WTC11 (cell line): Measurements from ENCODE around the gene TIFAB. TPM values are rescaled to one million over a fixed set of nuclear protein-coding genes. Genes with fewer than 3 reads are reported as not detected.

Experiments used
- ATAC-seq: fragments of 200-7000 bp; cut with Tn5 transposase; 2 replicates; pipeline ENCODE4 v1.10.0; 2021; ENCODE audit warnings: mild to moderate bottlenecking, moderate library complexity
- CTCF ChIA-PET: fragments of 300-600 bp; sonication (Branson Sonifier 250); formaldehyde crosslinking; loops from one replicate; lab custom pipeline; 2021; ENCODE audit warnings: antibody characterized with exemption; lab: Charles Lee
- POLR2A ChIA-PET: fragments of 350-600 bp; sonication (Branson Sonifier 250); formaldehyde crosslinking; loops from one replicate; lab custom pipeline; 2021; ENCODE audit warnings: antibody characterized with exemption; lab: Charles Lee
- DNase-seq: peaks from one replicate; pipeline ENCODE4 v3.0.0; 2021; ENCODE audit warnings: low spot score
- H3K27ac Mint-ChIP-seq: 2 replicates; pipeline ENCODE4 v1.8.0; 2021; ENCODE audit warnings: mixed read lengths
- H3K27me3 Mint-ChIP-seq: 2 replicates; pipeline ENCODE4 v1.8.0; 2021; ENCODE audit warnings: low read depth, mild to moderate bottlenecking, moderate library complexity, mixed read lengths
- H3K36me3 Mint-ChIP-seq: 2 replicates; pipeline ENCODE4 v1.8.0; 2021; ENCODE audit warnings: mixed read lengths
- H3K4me1 Mint-ChIP-seq: 2 replicates; pipeline ENCODE4 v1.8.0; 2022; ENCODE audit warnings: mixed read lengths
- H3K4me3 Mint-ChIP-seq: 2 replicates; pipeline ENCODE4 v1.8.0; 2021; ENCODE audit warnings: mild to moderate bottlenecking, moderate library complexity, mixed read lengths
- H3K9me3 Mint-ChIP-seq: 2 replicates; pipeline ENCODE4 v1.8.0; 2021; ENCODE audit warnings: mixed read lengths
- ATF3 ChIP-seq: sonication (generic); formaldehyde crosslinking; conservative IDR thresholded peaks from 2 replicates; pipeline ENCODE4 v1.8.1; 2022; ENCODE audit warnings: mild to moderate bottlenecking, missing genetic modification reagents
- FOXP1 ChIP-seq: sonication (generic); formaldehyde crosslinking; IDR thresholded peaks from 2 replicates; pipeline ENCODE4 v1.8.0; 2022; ENCODE audit warnings: missing genetic modification reagents, mild to moderate bottlenecking, moderate library complexity, borderline replicate concordance
- GABPB1 ChIP-seq: sonication (generic); formaldehyde crosslinking; IDR thresholded peaks from 2 replicates; pipeline ENCODE4 v1.8.1; 2023; ENCODE audit warnings: mild to moderate bottlenecking, missing genetic modification reagents
- MYBL2 ChIP-seq: sonication (generic); formaldehyde crosslinking; IDR thresholded peaks from 2 replicates; pipeline ENCODE4 v1.8.1; 2023; ENCODE audit warnings: mild to moderate bottlenecking, moderate library complexity, missing genetic modification reagents
- NFE2L1 ChIP-seq: sonication (generic); formaldehyde crosslinking; IDR thresholded peaks from 2 replicates; pipeline ENCODE4 v1.8.1; 2023; ENCODE audit warnings: missing genetic modification reagents
- NFYB ChIP-seq: sonication (generic); formaldehyde crosslinking; conservative IDR thresholded peaks from 2 replicates; pipeline ENCODE4 v1.8.0; 2022; ENCODE audit warnings: low read depth, missing genetic modification reagents
- NR3C1 ChIP-seq: sonication (generic); formaldehyde crosslinking; conservative IDR thresholded peaks from 2 replicates; pipeline ENCODE4 v1.8.1; 2023; ENCODE audit warnings: low read depth, mild to moderate bottlenecking, missing genetic modification reagents
- PRDM15 ChIP-seq: sonication (generic); formaldehyde crosslinking; IDR thresholded peaks from 2 replicates; pipeline ENCODE4 v1.8.0; 2022; ENCODE audit warnings: missing genetic modification reagents
- SP1 ChIP-seq: sonication (generic); formaldehyde crosslinking; conservative IDR thresholded peaks from 2 replicates; pipeline ENCODE4 v1.8.1; 2022; ENCODE audit warnings: missing genetic modification reagents
- TEAD4 ChIP-seq: sonication (generic); formaldehyde crosslinking; IDR thresholded peaks from 2 replicates; pipeline ENCODE4 v1.8.0; 2022; ENCODE audit warnings: mild to moderate bottlenecking, missing genetic modification reagents
- TP53 ChIP-seq: sonication (generic); formaldehyde crosslinking; IDR thresholded peaks from 2 replicates; pipeline ENCODE4 v1.8.1; 2023; ENCODE audit warnings: mild to moderate bottlenecking, missing genetic modification reagents
- ZNF121 ChIP-seq: sonication (generic); formaldehyde crosslinking; IDR thresholded peaks from 2 replicates; pipeline ENCODE4 v1.8.0; 2023; ENCODE audit warnings: missing genetic modification reagents
- ZNF138 ChIP-seq: sonication (generic); formaldehyde crosslinking; conservative IDR thresholded peaks from 2 replicates; pipeline ENCODE4 v1.8.1; 2022; ENCODE audit warnings: mild to moderate bottlenecking, moderate library complexity, missing genetic modification reagents
- ZNF219 ChIP-seq: sonication (generic); formaldehyde crosslinking; IDR thresholded peaks from 2 replicates; pipeline ENCODE4 v1.8.0; 2023; ENCODE audit warnings: missing genetic modification reagents, mild to moderate bottlenecking, borderline replicate concordance
- ZNF232 ChIP-seq: sonication (generic); formaldehyde crosslinking; IDR thresholded peaks from 2 replicates; pipeline ENCODE4 v1.8.0; 2022; ENCODE audit warnings: mild to moderate bottlenecking, missing genetic modification reagents
- ZNF416 ChIP-seq: fragments of 250-450 bp; sonication (Bioruptor Pico); IDR thresholded peaks from 2 replicates; pipeline ENCODE4 v1.9.0; 2021; ENCODE audit warnings: mild to moderate bottlenecking, inconsistent platforms
- ZNF423 ChIP-seq: fragments of 250-450 bp; sonication (Bioruptor Pico); IDR thresholded peaks from 2 replicates; pipeline ENCODE4 v2.1.2; 2022; ENCODE audit warnings: mild to moderate bottlenecking, moderate library complexity
- total RNA-seq: library from RNA; stranded (reverse); gene quantifications from 3 replicates; pipeline ENCODE4 v1.2.3, GENCODE V29; 2021
- TF ChIP-seq, protein P1 (sequence below): sonication (generic); formaldehyde crosslinking; IDR thresholded peaks from 2 replicates; pipeline ENCODE4 v1.8.0; 2022; ENCODE audit warnings: mild to moderate bottlenecking, missing genetic modification reagents
- TF ChIP-seq, protein P2 (sequence below): sonication (generic); formaldehyde crosslinking; IDR thresholded peaks from 2 replicates; pipeline ENCODE4 v1.8.1; 2022; ENCODE audit warnings: mild to moderate bottlenecking, missing genetic modification reagents, moderate library complexity, borderline replicate concordance
- TF ChIP-seq, protein P3 (sequence below): fragments of 250-450 bp; sonication (Bioruptor Pico); IDR thresholded peaks from 2 replicates; pipeline ENCODE4 v1.9.0; 2021; ENCODE audit warnings: mild to moderate bottlenecking
- TF ChIP-seq, protein P4 (sequence below): sonication (generic); formaldehyde crosslinking; IDR thresholded peaks from 2 replicates; pipeline ENCODE4 v1.8.1; 2023; ENCODE audit warnings: mild to moderate bottlenecking, moderate library complexity, missing genetic modification reagents

Gene TIFAB
- total RNA-seq, 1 experiment from 2014 or later = not detected

DNA sequence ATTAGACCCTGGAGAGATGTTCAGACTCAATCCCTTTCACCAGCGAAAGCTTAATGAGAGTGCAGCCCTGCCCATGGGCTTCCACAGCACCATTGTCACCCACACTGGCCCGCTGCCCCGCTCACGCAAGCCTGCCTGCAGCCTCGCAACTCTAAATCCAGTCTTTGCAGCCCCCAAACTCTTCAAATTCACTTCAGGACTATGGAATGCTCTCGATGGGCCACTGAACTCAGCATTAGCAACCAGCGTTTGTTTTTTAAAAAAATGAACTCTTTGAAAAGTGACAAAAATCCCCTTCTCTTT lies 22.1 kb downstream of the TIFAB start:
- ATAC-seq = no peak
- Mint-ChIP-seq H3K27me3 (peaks cover 6% of the 10 kb centered on the region), H3K4me3 (no peak overlapping the region), H3K4me1 (peaks cover 9% of the 10 kb centered on the region), H3K36me3 (peaks cover 6% of the 10 kb centered on the region)
- no peak for TF ChIP-seq MYBL2
- TF ChIP-seq, protein P1, sequence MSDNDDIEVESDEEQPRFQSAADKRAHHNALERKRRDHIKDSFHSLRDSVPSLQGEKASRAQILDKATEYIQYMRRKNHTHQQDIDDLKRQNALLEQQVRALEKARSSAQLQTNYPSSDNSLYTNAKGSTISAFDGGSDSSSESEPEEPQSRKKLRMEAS (CRISPR knock-in tag) = no peak
- TF ChIP-seq SP1 (CRISPR knock-in tag) = no peak
- TF ChIP-seq, all 79 proteins: peak for 0
- Mint-ChIP-seq H3K9me3 (peaks cover 15% of the 10 kb centered on the region), H3K27ac (no peak overlapping the region)
- ChIA-PET POLR2A (no interaction called here), CTCF (no interaction called here)
- DNase-seq = no peak

DNA sequence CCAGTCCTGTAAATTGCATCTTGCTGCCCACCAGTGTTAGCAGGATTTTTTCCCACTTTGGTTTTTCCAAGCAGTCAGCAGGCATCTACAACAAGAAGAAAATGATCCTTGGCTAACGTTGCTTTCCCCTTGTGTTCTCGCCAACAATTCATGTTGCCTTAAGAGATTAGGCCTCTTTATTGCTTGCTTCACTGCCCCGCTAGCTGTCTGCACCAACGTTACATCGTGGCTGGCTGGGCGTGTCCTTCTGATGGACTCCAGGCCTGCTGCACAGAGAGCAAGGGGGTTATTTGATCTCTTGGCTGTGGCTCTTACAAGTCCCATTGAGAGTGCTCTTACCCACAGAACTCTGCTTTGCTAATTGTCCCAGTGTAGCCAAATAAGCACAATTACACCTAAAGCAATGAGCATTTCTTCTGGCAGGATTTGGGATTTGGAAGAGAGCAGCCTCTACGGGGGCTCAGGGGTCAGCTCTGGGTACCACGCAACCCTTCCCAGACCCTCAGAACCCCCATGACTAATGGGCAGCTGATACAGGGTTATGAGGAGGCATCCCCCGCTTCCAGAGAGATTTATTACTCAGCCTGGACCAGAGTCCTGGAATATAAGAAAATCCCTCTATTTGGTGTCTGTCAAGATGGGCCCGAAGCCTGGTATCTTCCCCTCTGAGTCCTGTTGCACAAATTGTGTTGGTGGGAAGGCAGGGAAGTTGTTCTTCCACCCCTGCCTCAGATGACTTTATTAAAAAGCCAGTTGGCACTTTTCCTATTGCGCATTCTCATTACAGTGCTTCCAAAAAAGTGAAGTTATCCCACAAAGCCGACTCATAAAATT lies 22.6 kb downstream of the TIFAB start:
- ATAC-seq (no peak), DNase-seq (no peak)
- H3K27ac Mint-ChIP-seq = no peak overlapping the region
- ChIA-PET CTCF (interaction anchor here (1.3 kb wide), 1 partner anchor 136 kb away, joined by 3 read pairs; no protein-coding TSS in a partner anchor), POLR2A (no interaction called here)
- H3K27me3 Mint-ChIP-seq = peaks cover 11% of the 10 kb centered on the region
- peaks cover 15% of the 10 kb centered on the region for H3K9me3 Mint-ChIP-seq
- peaks cover 5% of the 10 kb centered on the region; the same call in 1 of the 2 replicates for H3K4me1 Mint-ChIP-seq
- no peak overlapping the region for H3K4me3 Mint-ChIP-seq
- H3K36me3 Mint-ChIP-seq = peaks cover 6% of the 10 kb centered on the region
- no peak for TF ChIP-seq NFE2L1 (CRISPR knock-in tag)
- no peak for TF ChIP-seq TP53 (CRISPR knock-in tag)
- TF ChIP-seq ZNF219 (CRISPR knock-in tag) = no peak
- TF ChIP-seq, protein P2, sequence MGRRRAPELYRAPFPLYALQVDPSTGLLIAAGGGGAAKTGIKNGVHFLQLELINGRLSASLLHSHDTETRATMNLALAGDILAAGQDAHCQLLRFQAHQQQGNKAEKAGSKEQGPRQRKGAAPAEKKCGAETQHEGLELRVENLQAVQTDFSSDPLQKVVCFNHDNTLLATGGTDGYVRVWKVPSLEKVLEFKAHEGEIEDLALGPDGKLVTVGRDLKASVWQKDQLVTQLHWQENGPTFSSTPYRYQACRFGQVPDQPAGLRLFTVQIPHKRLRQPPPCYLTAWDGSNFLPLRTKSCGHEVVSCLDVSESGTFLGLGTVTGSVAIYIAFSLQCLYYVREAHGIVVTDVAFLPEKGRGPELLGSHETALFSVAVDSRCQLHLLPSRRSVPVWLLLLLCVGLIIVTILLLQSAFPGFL = no peak
- TF ChIP-seq, protein P3, sequence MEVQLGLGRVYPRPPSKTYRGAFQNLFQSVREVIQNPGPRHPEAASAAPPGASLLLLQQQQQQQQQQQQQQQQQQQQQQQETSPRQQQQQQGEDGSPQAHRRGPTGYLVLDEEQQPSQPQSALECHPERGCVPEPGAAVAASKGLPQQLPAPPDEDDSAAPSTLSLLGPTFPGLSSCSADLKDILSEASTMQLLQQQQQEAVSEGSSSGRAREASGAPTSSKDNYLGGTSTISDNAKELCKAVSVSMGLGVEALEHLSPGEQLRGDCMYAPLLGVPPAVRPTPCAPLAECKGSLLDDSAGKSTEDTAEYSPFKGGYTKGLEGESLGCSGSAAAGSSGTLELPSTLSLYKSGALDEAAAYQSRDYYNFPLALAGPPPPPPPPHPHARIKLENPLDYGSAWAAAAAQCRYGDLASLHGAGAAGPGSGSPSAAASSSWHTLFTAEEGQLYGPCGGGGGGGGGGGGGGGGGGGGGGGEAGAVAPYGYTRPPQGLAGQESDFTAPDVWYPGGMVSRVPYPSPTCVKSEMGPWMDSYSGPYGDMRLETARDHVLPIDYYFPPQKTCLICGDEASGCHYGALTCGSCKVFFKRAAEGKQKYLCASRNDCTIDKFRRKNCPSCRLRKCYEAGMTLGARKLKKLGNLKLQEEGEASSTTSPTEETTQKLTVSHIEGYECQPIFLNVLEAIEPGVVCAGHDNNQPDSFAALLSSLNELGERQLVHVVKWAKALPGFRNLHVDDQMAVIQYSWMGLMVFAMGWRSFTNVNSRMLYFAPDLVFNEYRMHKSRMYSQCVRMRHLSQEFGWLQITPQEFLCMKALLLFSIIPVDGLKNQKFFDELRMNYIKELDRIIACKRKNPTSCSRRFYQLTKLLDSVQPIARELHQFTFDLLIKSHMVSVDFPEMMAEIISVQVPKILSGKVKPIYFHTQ (CRISPR knock-in tag) = no peak
- TF ChIP-seq ZNF416 = no peak
- TF ChIP-seq ZNF138 (CRISPR knock-in tag) = no peak
- TF ChIP-seq GABPB1 (CRISPR knock-in tag) = no peak

DNA sequence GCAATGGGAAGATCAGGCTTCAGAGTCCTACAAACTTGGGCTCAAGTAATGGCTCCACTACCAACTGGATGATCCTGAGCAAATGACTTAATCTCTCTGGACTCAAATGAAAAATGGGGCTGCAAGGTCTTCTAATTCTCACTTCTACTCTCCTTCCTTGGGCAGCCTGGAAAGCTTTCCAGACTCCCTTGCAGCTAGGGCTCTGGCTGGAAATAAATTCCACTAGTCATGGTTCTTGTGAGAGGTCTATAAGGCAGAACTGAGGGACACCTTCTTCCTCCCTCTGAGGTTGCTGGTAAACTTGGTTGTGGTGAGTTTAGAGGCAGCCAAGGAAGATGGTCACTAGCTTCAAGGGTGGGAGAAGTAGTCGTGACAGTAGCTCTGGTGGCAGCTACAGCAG lies 23.6 kb downstream of the TIFAB start:
- ChIA-PET CTCF (interaction anchor here (1.3 kb wide), 1 partner anchor 137 kb away, joined by 3 read pairs; no protein-coding TSS in a partner anchor), POLR2A (no interaction called here)
- H3K27ac Mint-ChIP-seq = no peak overlapping the region
- DNase-seq = no peak
- peaks cover under 1% of the 10 kb centered on the region; the same call in 1 of the 2 replicates for H3K4me1 Mint-ChIP-seq
- peaks cover 17% of the 10 kb centered on the region for H3K27me3 Mint-ChIP-seq
- TF ChIP-seq ZNF121 (CRISPR knock-in tag) (no peak), ZNF232 (CRISPR knock-in tag) (no peak), TEAD4 (CRISPR knock-in tag) (no peak), NFE2L1 (CRISPR knock-in tag) (no peak), FOXP1 (CRISPR knock-in tag) (no peak), ZNF423 (CRISPR knock-in tag) (no peak), NFYB (CRISPR knock-in tag) (no peak), NR3C1 (CRISPR knock-in tag) (no peak), ZNF138 (CRISPR knock-in tag) (no peak), SP1 (CRISPR knock-in tag) (no peak), ATF3 (CRISPR knock-in tag) (no peak), ZNF219 (CRISPR knock-in tag) (no peak), PRDM15 (CRISPR knock-in tag) (no peak)
- TF ChIP-seq, protein P4, sequence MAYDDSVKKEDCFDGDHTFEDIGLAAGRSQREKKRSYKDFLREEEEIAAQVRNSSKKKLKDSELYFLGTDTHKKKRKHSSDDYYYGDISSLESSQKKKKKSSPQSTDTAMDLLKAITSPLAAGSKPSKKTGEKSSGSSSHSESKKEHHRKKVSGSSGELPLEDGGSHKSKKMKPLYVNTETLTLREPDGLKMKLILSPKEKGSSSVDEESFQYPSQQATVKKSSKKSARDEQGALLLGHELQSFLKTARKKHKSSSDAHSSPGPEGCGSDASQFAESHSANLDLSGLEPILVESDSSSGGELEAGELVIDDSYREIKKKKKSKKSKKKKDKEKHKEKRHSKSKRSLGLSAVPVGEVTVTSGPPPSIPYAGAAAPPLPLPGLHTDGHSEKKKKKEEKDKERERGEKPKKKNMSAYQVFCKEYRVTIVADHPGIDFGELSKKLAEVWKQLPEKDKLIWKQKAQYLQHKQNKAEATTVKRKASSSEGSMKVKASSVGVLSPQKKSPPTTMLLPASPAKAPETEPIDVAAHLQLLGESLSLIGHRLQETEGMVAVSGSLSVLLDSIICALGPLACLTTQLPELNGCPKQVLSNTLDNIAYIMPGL (CRISPR knock-in tag) = no peak
- ATAC-seq = no peak
- peaks cover 6% of the 10 kb centered on the region for H3K36me3 Mint-ChIP-seq
- no peak overlapping the region for H3K4me3 Mint-ChIP-seq
- H3K9me3 Mint-ChIP-seq = peaks cover 15% of the 10 kb centered on the region
